SK-N-SH (cell line): Measurements from ENCODE around the gene ATP6V0A1. TPM values are rescaled to one million over a fixed set of nuclear protein-coding genes. Genes with fewer than 3 reads are reported as not detected.

Experiments used
- CTCF ChIA-PET: fragments of 300-600, 350-600 bp; formaldehyde crosslinking; extraction: SDS; loops from one replicate; lab custom pipeline; 2021; lab: Yijun Ruan, JAX
- POLR2A ChIA-PET: fragments of 350-600 bp; sonication (Branson Sonifier 250); formaldehyde crosslinking; extraction: SDS; loops from one replicate; lab custom pipeline; 2020; ENCODE audit warnings: antibody characterized with exemption, inconsistent platforms; lab: Yijun Ruan, JAX
- DNase-seq: peaks from one replicate; pipeline ENCODE4 v3.0.0; 2012
- H2AFZ ChIP-seq: fragments of 200-600 bp; sonication (generic); 2 replicates; pipeline ENCODE4 v1.8.1; 2016; ENCODE audit warnings: antibody characterized with exemption, mild to moderate bottlenecking, low read depth
- H3F3A ChIP-seq: fragments of 200-600 bp; sonication (generic); replicated peaks from 2 replicates; pipeline ENCODE3; 2016; ENCODE audit warnings: antibody characterized with exemption, mild to moderate bottlenecking; ENCODE audit not compliant: insufficient read depth
- H3K27ac ChIP-seq, 2 experiments: fragments of 200-500 bp in 1 of 2; fragments of 200-600 bp in 1 of 2; sonication (Bioruptor generic) in 1 of 2; sonication (generic), shearing (Covaris generic) in 1 of 2; 2 replicates each; pipeline versions ENCODE4 v1.5.1 to v1.6.1; 2014 to 2016; ENCODE audit warnings: low read depth in 2 of 2, inconsistent platforms in 1 of 2, low read length in 1 of 2, mild to moderate bottlenecking in 1 of 2, mixed read lengths in 1 of 2
- H3K27me3 ChIP-seq: fragments of 200-600 bp; sonication (generic), shearing (Covaris generic); 2 replicates; pipeline ENCODE4 v1.6.1; 2016; ENCODE audit warnings: mixed run types; ENCODE audit not compliant: insufficient read depth
- H3K36me3 ChIP-seq, 2 experiments: fragments of 200-500 bp in 1 of 2; fragments of 200-600 bp in 1 of 2; sonication (Bioruptor generic) in 1 of 2; sonication (generic) in 1 of 2; replicated peaks in 1 of 2; 2 replicates each; pipeline versions ENCODE3 to v1.5.1; 2014 to 2016; ENCODE audit warnings: low read length in 1 of 2, mild to moderate bottlenecking in 1 of 2; ENCODE audit not compliant: insufficient read depth in 2 of 2, control insufficient read depth in 1 of 2
- H3K4me1 ChIP-seq, 2 experiments: fragments of 200-500 bp in 1 of 2; fragments of 200-600 bp in 1 of 2; sonication (Bioruptor generic) in 1 of 2; sonication (generic), shearing (Covaris generic) in 1 of 2; 2 replicates each; pipeline versions ENCODE4 v1.5.1 to v1.6.1; 2014 to 2016; ENCODE audit warnings: low read depth in 1 of 2, low read length in 1 of 2, mixed run types in 1 of 2; ENCODE audit not compliant: insufficient read depth in 2 of 2, control insufficient read depth in 1 of 2
- H3K4me2 ChIP-seq: fragments of 200-600 bp; sonication (generic), shearing (Covaris generic); 2 replicates; pipeline ENCODE4 v1.6.1; 2017; ENCODE audit warnings: mixed run types
- H3K4me3 ChIP-seq, 2 experiments: fragments of 200-500 bp in 1 of 2; fragments of 200-600 bp in 1 of 2; sonication (Bioruptor generic) in 1 of 2; sonication (generic), shearing (Covaris generic) in 1 of 2; 2 replicates each; pipeline versions ENCODE4 v1.5.1 to v1.8.1; 2014 to 2016; ENCODE audit warnings: low read depth in 2 of 2, inconsistent platforms in 1 of 2, low read length in 1 of 2, mild to moderate bottlenecking in 1 of 2, mixed read lengths in 1 of 2, moderate library complexity in 1 of 2
- H3K79me2 ChIP-seq: fragments of 200-600 bp; sonication (generic); 2 replicates; pipeline ENCODE4 v1.8.1; 2017; ENCODE audit warnings: mild to moderate bottlenecking; ENCODE audit not compliant: insufficient read depth
- H3K9ac ChIP-seq: fragments of 200-600 bp; sonication (generic); 2 replicates; pipeline ENCODE4 v1.6.1; 2017; ENCODE audit warnings: mixed run types
- H3K9me2 ChIP-seq: fragments of 200-600 bp; sonication (generic); 2 replicates; pipeline ENCODE4 v1.6.1; 2017; ENCODE audit warnings: mixed run types
- H3K9me3 ChIP-seq: fragments of 200-600 bp; sonication (generic); 2 replicates; pipeline ENCODE4 v1.6.1; 2017; ENCODE audit warnings: mixed run types, mild to moderate bottlenecking, moderate library complexity
- H4K20me1 ChIP-seq: fragments of 200-600 bp; sonication (generic); 2 replicates; pipeline ENCODE4 v1.6.1; 2017; ENCODE audit warnings: mild to moderate bottlenecking, mixed run types; ENCODE audit not compliant: insufficient read depth
- CHD2 ChIP-seq: fragments of 150-350 bp; IDR thresholded peaks from 2 replicates; pipeline ENCODE4 v1.6.1; 2018; ENCODE audit warnings: low read length; ENCODE audit not compliant: partially characterized antibody
- CTCF ChIP-seq: fragments of 200-600 bp; sonication (generic); IDR thresholded peaks from 2 replicates; pipeline ENCODE4 v1.6.1; 2017; ENCODE audit warnings: antibody characterized with exemption, mild to moderate bottlenecking, moderate library complexity
- EP300 ChIP-seq, 2 experiments: IDR thresholded peaks; 2 replicates each; pipeline versions ENCODE4 v1.4.0 to v1.6.1; 2012; ENCODE audit warnings: borderline replicate concordance in 1 of 2, low read depth in 1 of 2, low read length in 1 of 2
- EZH2phosphoT487 ChIP-seq: fragments of 200-600 bp; sonication (generic); IDR thresholded peaks from 2 replicates; pipeline ENCODE4 v1.6.1; 2017; ENCODE audit warnings: low read depth, mixed run types, mild to moderate bottlenecking, antibody characterized with exemption, moderate library complexity, borderline replicate concordance
- FOSL2 ChIP-seq: IDR thresholded peaks from 2 replicates; pipeline ENCODE4 v1.4.0; 2012; ENCODE audit warnings: low read depth, mild to moderate bottlenecking, moderate library complexity, borderline replicate concordance
- FOXJ3 ChIP-seq: sonication (generic); formaldehyde crosslinking; IDR thresholded peaks from 2 replicates; pipeline ENCODE4 v1.5.1; 2020; ENCODE audit warnings: mild to moderate bottlenecking, missing genetic modification reagents
- FOXM1 ChIP-seq: IDR thresholded peaks from 2 replicates; pipeline ENCODE4 v1.4.0; 2012; ENCODE audit warnings: low read depth, mild to moderate bottlenecking
- GABPA ChIP-seq: IDR thresholded peaks from 2 replicates; pipeline ENCODE4 v1.4.0; 2012; ENCODE audit warnings: low read depth, mild to moderate bottlenecking
- GATA2 ChIP-seq: sonication (generic); formaldehyde crosslinking; IDR thresholded peaks from 2 replicates; pipeline ENCODE4 v1.5.0; 2020; ENCODE audit warnings: mild to moderate bottlenecking, missing genetic modification reagents
- JUND ChIP-seq: IDR thresholded peaks from 2 replicates; pipeline ENCODE4 v1.4.0; 2012
- MEF2A ChIP-seq: IDR thresholded peaks from 2 replicates; pipeline ENCODE4 v1.4.0; 2012; ENCODE audit warnings: low read depth, borderline replicate concordance
- MXI1 ChIP-seq: IDR thresholded peaks from 2 replicates; pipeline ENCODE4 v1.6.1; 2012; ENCODE audit warnings: mild to moderate bottlenecking, low read depth, low read length, improper control_type of control experiment
- NFIC ChIP-seq: IDR thresholded peaks from 2 replicates; pipeline ENCODE4 v1.4.0; 2012; ENCODE audit warnings: borderline replicate concordance
- POLR2AphosphoS5 ChIP-seq: IDR thresholded peaks from 2 replicates; pipeline ENCODE4 v1.6.1; 2012; ENCODE audit warnings: low read depth, low read length
- RAD21 ChIP-seq: IDR thresholded peaks from 2 replicates; pipeline ENCODE4 v1.6.1; 2012; ENCODE audit warnings: mild to moderate bottlenecking, low read length
- RXRA ChIP-seq: IDR thresholded peaks from 2 replicates; pipeline ENCODE4 v1.4.0; 2012; ENCODE audit warnings: low read depth, mild to moderate bottlenecking, borderline replicate concordance
- SIN3A ChIP-seq: IDR thresholded peaks from 2 replicates; pipeline ENCODE4 v1.6.1; 2012; ENCODE audit warnings: low read depth, mild to moderate bottlenecking, low read length, moderate library complexity, borderline replicate concordance
- SMC3 ChIP-seq: IDR thresholded peaks from 2 replicates; pipeline ENCODE4 v1.6.1; 2012; ENCODE audit warnings: low read depth, low read length, improper control_type of control experiment
- TCF12 ChIP-seq: IDR thresholded peaks from 2 replicates; pipeline ENCODE4 v1.4.0; 2012
- USF2 ChIP-seq: fragments of 150-350 bp; IDR thresholded peaks from 2 replicates; pipeline ENCODE4 v1.6.1; 2017; ENCODE audit warnings: antibody characterized with exemption, low read length, low read depth, borderline replicate concordance
- YY1 ChIP-seq: IDR thresholded peaks from 2 replicates; pipeline ENCODE4 v1.4.0; 2012; ENCODE audit warnings: low read depth, mild to moderate bottlenecking
- WGBS: methylation state at CpG from one replicate; pipeline ENCODE4 v1.1.6; 2017; ENCODE audit warnings: low lambda C conversion rate; 5-methylcytosine and 5-hydroxymethylcytosine counted together
- polyA plus RNA-seq, 3 experiments: library from polyadenylated mRNA; depleted of rRNA; stranded (reverse); fragments of >200 nt; gene quantifications; 2 replicates each; pipeline ENCODE4 v1.2.3, GENCODE V29; 2012
- TF ChIP-seq, protein P1 (sequence below): IDR thresholded peaks from 2 replicates; pipeline ENCODE4; 2012
- TF ChIP-seq, protein P2 (sequence below): IDR thresholded peaks from 2 replicates; pipeline ENCODE4 v1.6.1; 2012; ENCODE audit warnings: mild to moderate bottlenecking, low read depth, low read length, moderate library complexity
- TF ChIP-seq, protein P3 (sequence below): IDR thresholded peaks from 2 replicates; pipeline ENCODE4 v1.4.0; 2012; ENCODE audit warnings: low read depth

ATP6V0A1 gene
- polyA plus RNA-seq, 1 of the 3 experiments (the other 2 are of a cell fraction), result 31.7 TPM

- H3K4me3 ChIP-seq, result peak overlapping the region in 1 of 2 experiments; percentile 25; a peak in 1 of 4 replicates
- CTCF ChIA-PET, result interaction anchor here (0.6 to 7.9 kb wide), 17 partner anchors 8 to 297 kb away, joined by 3 to 83 read pairs (median 3); no protein-coding TSS in a partner anchor
- no peaks in the 10 kb centered on the region for H3K9me3 ChIP-seq
- H3F3A ChIP-seq, result peaks cover 57% of the 10 kb centered on the region
- POLR2A ChIA-PET, result interaction anchor here (1.5 kb wide), 1 partner anchor 20 kb away, joined by 3 read pairs; no protein-coding TSS in a partner anchor
- H2AFZ ChIP-seq, result no peak overlapping the region
- no peaks in the 10 kb centered on the region for H3K27me3 ChIP-seq
- H4K20me1 ChIP-seq, result no peaks in the 10 kb centered on the region
- H3K4me1 ChIP-seq, result peaks cover 43 to 57% of the 10 kb centered on the region in 2 experiments
- 38% methylated on average over 11 of the region's 12 CpGs for whole genome bisulfite sequencing
- H3K36me3 ChIP-seq, result no peaks in the 10 kb centered on the region
- peak overlapping the region; percentile 81 for H3K4me2 ChIP-seq
- peaks cover 16% of the 10 kb centered on the region for H3K79me2 ChIP-seq
- DNase-seq, result no peak
- H3K9me2 ChIP-seq, result no peaks in the 10 kb centered on the region
- peak overlapping the region; percentile 92 to 100 for H3K27ac ChIP-seq
- H3K9ac ChIP-seq, result peak overlapping the region; percentile 73
- no peak for TF ChIP-seq RAD21
- TF ChIP-seq MXI1, result no peak
- TF ChIP-seq USF2, result peak; percentile 32; the same call in 1 of the 2 replicates
- TF ChIP-seq GABPA, result no peak
- no peak for TF ChIP-seq SMC3
- peak; percentile 78 for TF ChIP-seq POLR2AphosphoS5
- peak; percentile 92 for TF ChIP-seq FOSL2
- TF ChIP-seq NFIC, result peak; percentile 94
- TF ChIP-seq, protein P1, sequence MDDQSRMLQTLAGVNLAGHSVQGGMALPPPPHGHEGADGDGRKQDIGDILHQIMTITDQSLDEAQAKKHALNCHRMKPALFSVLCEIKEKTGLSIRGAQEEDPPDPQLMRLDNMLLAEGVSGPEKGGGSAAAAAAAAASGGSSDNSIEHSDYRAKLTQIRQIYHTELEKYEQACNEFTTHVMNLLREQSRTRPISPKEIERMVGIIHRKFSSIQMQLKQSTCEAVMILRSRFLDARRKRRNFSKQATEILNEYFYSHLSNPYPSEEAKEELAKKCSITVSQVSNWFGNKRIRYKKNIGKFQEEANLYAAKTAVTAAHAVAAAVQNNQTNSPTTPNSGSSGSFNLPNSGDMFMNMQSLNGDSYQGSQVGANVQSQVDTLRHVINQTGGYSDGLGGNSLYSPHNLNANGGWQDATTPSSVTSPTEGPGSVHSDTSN, result peak; percentile 77
- TF ChIP-seq EZH2phosphoT487, result no peak
- peak; percentile 95 for TF ChIP-seq RXRA
- peak; percentile 90 for TF ChIP-seq JUND
- 0 out of 2 replicates have a peak, but pooled peaks have one; percentile 40 for TF ChIP-seq YY1
- TF ChIP-seq EP300 (IDR thresholded peaks at IDR 0.05; ENCODE audit: borderline replicate concordance in 1 of 2, low read depth in 1 of 2, low read length in 1 of 2), result peak in 1 of 2 experiments; percentile 93; a peak in 2 of 4 replicates
- TF ChIP-seq GATA2 (CRISPR knock-in tag), result no peak
- 0 out of 2 replicates have a peak, but pooled peaks have one; percentile 72 for TF ChIP-seq SIN3A
- TF ChIP-seq TCF12, result peak; percentile 91
- no peak for TF ChIP-seq CTCF
- peak; percentile 87; the same call in 1 of the 2 replicates for TF ChIP-seq FOXM1
- no peak for TF ChIP-seq FOXJ3 (CRISPR knock-in tag)
- no peak for TF ChIP-seq CHD2
- TF ChIP-seq MEF2A, result no peak; the same call in 1 of the 2 replicates
- TF ChIP-seq, protein P2, sequence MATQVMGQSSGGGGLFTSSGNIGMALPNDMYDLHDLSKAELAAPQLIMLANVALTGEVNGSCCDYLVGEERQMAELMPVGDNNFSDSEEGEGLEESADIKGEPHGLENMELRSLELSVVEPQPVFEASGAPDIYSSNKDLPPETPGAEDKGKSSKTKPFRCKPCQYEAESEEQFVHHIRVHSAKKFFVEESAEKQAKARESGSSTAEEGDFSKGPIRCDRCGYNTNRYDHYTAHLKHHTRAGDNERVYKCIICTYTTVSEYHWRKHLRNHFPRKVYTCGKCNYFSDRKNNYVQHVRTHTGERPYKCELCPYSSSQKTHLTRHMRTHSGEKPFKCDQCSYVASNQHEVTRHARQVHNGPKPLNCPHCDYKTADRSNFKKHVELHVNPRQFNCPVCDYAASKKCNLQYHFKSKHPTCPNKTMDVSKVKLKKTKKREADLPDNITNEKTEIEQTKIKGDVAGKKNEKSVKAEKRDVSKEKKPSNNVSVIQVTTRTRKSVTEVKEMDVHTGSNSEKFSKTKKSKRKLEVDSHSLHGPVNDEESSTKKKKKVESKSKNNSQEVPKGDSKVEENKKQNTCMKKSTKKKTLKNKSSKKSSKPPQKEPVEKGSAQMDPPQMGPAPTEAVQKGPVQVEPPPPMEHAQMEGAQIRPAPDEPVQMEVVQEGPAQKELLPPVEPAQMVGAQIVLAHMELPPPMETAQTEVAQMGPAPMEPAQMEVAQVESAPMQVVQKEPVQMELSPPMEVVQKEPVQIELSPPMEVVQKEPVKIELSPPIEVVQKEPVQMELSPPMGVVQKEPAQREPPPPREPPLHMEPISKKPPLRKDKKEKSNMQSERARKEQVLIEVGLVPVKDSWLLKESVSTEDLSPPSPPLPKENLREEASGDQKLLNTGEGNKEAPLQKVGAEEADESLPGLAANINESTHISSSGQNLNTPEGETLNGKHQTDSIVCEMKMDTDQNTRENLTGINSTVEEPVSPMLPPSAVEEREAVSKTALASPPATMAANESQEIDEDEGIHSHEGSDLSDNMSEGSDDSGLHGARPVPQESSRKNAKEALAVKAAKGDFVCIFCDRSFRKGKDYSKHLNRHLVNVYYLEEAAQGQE, result peak; percentile 84
- TF ChIP-seq, protein P3, sequence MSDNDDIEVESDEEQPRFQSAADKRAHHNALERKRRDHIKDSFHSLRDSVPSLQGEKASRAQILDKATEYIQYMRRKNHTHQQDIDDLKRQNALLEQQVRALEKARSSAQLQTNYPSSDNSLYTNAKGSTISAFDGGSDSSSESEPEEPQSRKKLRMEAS, result peak; percentile 98
Observed at GRCh38 chr17:42519546-42520491, 61.1 kb downstream of the ATP6V0A1 start.
